K562 (cell line): ENCODE data around the gene GALNT17. TPM values are rescaled to one million over a fixed set of nuclear protein-coding genes. Genes with fewer than 3 reads are reported as not detected.

ENCODE experiments used
- ATAC-seq: fragments of 200-7000 bp; cut with Tn5 transposase; 3 replicates; pipeline ENCODE4 v1.9.1; 2020; ENCODE audit warnings: moderate library complexity
- BruUV-seq: library from RNA; stranded (reverse); fragments of 400-500 nt; replicated peaks from 2 replicates; lab custom pipeline; 2021; lab: Mats Ljungman, UMichigan
- CTCF ChIA-PET: fragments of 300-600 bp; formaldehyde crosslinking; extraction: SDS; loops from one replicate; lab custom pipeline; 2021; ENCODE audit warnings: low intra/inter-chr PET ratio; lab: Yijun Ruan, JAX
- POLR2A ChIA-PET: fragments of 300-600, 350-650 bp; sonication (Branson Sonifier 250); formaldehyde crosslinking; extraction: SDS; loops from one replicate; lab custom pipeline; 2021; ENCODE audit warnings: antibody characterized with exemption, inconsistent platforms; lab: Yijun Ruan, JAX
- DNase-seq, 4 experiments: peaks; one replicate each; pipeline versions ENCODE4 v3.0.0 to v3.0.0-alpha.2; 2011 to 2018; ENCODE audit warnings: low spot score in 3 of 4, mixed read lengths in 3 of 4; ENCODE audit errors: extremely low read depth in 1 of 4
- FAIRE-seq: peaks from 2 replicates; lab custom pipeline; 2011; peaks lifted over from hg19 to GRCh38; lab: Jason Lieb, UNC
- H2AFZ ChIP-seq: 2 replicates; pipeline ENCODE4 v1.6.0; 2011; ENCODE audit warnings: low read depth, low read length, control low read depth, inconsistent platforms
- H3K27ac ChIP-seq: fragments of 200-600 bp; 3 replicates; pipeline ENCODE4 v1.8.0; 2011; ENCODE audit warnings: low read depth, mild to moderate bottlenecking, control low read depth, inconsistent platforms, low read length, moderate library complexity, mixed read lengths; ENCODE audit errors: extremely low read depth
- H3K27me3 ChIP-seq, 2 experiments: fragments of 300-600 bp in 1 of 2; 2 replicates in 1 of 2; 3 replicates in 1 of 2; pipeline versions ENCODE4 v1.6.0 to v1.8.0; 2011; ENCODE audit warnings: inconsistent platforms in 2 of 2, low read length in 2 of 2, mild to moderate bottlenecking in 1 of 2, mixed read lengths in 1 of 2, moderate library complexity in 1 of 2; ENCODE audit not compliant: control insufficient read depth in 2 of 2, insufficient read depth in 2 of 2
- H3K36me3 ChIP-seq: fragments of 300-600 bp; 3 replicates; pipeline ENCODE4 v1.8.0; 2011; ENCODE audit warnings: mild to moderate bottlenecking, low read length, inconsistent platforms; ENCODE audit not compliant: control insufficient read depth, insufficient read depth
- H3K4me1 ChIP-seq, 2 experiments: fragments of 200-600 bp in 1 of 2; replicated peaks in 1 of 2; 2 replicates in 1 of 2; 3 replicates in 1 of 2; pipeline versions ENCODE4 v1.5.1 to v1.8.0; 2011; ENCODE audit warnings: inconsistent platforms in 2 of 2, low read length in 2 of 2, mild to moderate bottlenecking in 1 of 2, mixed read lengths in 1 of 2, moderate library complexity in 1 of 2; ENCODE audit not compliant: control insufficient read depth in 2 of 2, insufficient read depth in 2 of 2
- H3K4me2 ChIP-seq: 2 replicates; pipeline ENCODE4 v1.6.1; 2011; ENCODE audit warnings: low read length, control low read depth, inconsistent platforms, mixed read lengths; ENCODE audit not compliant: insufficient read depth
- H3K4me3 ChIP-seq: fragments of 200-600 bp; sonication (generic), shearing (Covaris generic); 2 replicates; pipeline ENCODE4 v1.5.1; 2016; ENCODE audit warnings: control low read depth, inconsistent platforms
- H3K79me2 ChIP-seq: fragments of 200-600 bp; 3 replicates; pipeline ENCODE4 v1.8.0; 2011; ENCODE audit warnings: low read length, inconsistent platforms; ENCODE audit not compliant: control insufficient read depth, insufficient read depth
- H3K9ac ChIP-seq, 2 experiments: 2 replicates each; pipeline versions ENCODE4 v1.6.0 to v1.6.1; 2011; ENCODE audit warnings: low read depth in 2 of 2, low read length in 2 of 2, control low read depth in 1 of 2, inconsistent platforms in 1 of 2, mild to moderate bottlenecking in 1 of 2, mixed read lengths in 1 of 2; ENCODE audit not compliant: insufficient read depth in 1 of 2
- H3K9me1 ChIP-seq: one replicate; pipeline ENCODE4 v1.6.0; 2011; ENCODE audit warnings: inconsistent platforms, mild to moderate bottlenecking, low read length, moderate library complexity; ENCODE audit not compliant: control insufficient read depth, insufficient read depth
- H3K9me3 ChIP-seq: replicated peaks from 2 replicates; pipeline ENCODE4 v1.5.1; 2011; ENCODE audit warnings: low read depth, low read length, inconsistent platforms; ENCODE audit not compliant: control insufficient read depth, insufficient read depth
- H4K20me1 ChIP-seq: replicated peaks from 2 replicates; pipeline ENCODE4 v1.6.1; 2011; ENCODE audit warnings: low read length, inconsistent platforms, mixed read lengths; ENCODE audit not compliant: control insufficient read depth, insufficient read depth
- CBFA2T2 ChIP-seq: fragments of 450-650 bp; conservative IDR thresholded peaks from 2 replicates; pipeline ENCODE4 v1.6.1; 2017; ENCODE audit warnings: mild to moderate bottlenecking
- EP300 ChIP-seq: IDR thresholded peaks from 2 replicates; pipeline ENCODE4 v1.6.1; 2012; ENCODE audit warnings: low read length, improper control_type of control experiment
- FOSL1 ChIP-seq: fragments of 200-800 bp; sonication (Bioruptor generic); conservative IDR thresholded peaks from 2 replicates; pipeline ENCODE4 v1.6.1; 2016; ENCODE audit warnings: missing genetic modification characterization, missing compliant biosample characterization
- GATAD2B ChIP-seq: fragments of 450-650 bp; IDR thresholded peaks from 2 replicates; pipeline ENCODE4 v1.6.1; 2017; ENCODE audit warnings: mild to moderate bottlenecking, borderline replicate concordance
- HOXB6 ChIP-seq: fragments of 250-450 bp; sonication (Bioruptor Pico); IDR thresholded peaks from 2 replicates; pipeline ENCODE4 v1.5.1; 2022; ENCODE audit warnings: mild to moderate bottlenecking, borderline replicate concordance
- JUND ChIP-seq, 2 experiments: IDR thresholded peaks; 2 replicates in 1 of 2; 3 replicates in 1 of 2; pipeline ENCODE4 v1.6.1; 2011; ENCODE audit warnings: borderline replicate concordance in 2 of 2, low read depth in 2 of 2, low read length in 2 of 2, improper control_type of control experiment in 1 of 2, missing biosample characterization in 1 of 2, missing genetic modification characterization in 1 of 2, missing genetic modification reagents in 1 of 2
- KDM4B ChIP-seq, 2 experiments: fragments of 450-650 bp in 1 of 2; sonication (generic) in 1 of 2; IDR thresholded peaks; 2 replicates each; pipeline ENCODE4 v1.6.1; 2016 to 2017; ENCODE audit warnings: borderline replicate concordance in 2 of 2, antibody characterized with exemption in 1 of 2, low read depth in 1 of 2, mild to moderate bottlenecking in 1 of 2
- MCM2 ChIP-seq: fragments of 450-650 bp; IDR thresholded peaks from 2 replicates; pipeline ENCODE4 v1.6.1; 2017; ENCODE audit warnings: low read depth, mild to moderate bottlenecking
- PTBP1 ChIP-seq: fragments of 200-400 bp; formaldehyde crosslinking; IDR thresholded peaks from 2 replicates; pipeline ENCODE4 v1.6.1; 2017; ENCODE audit warnings: low read depth, low read length
- SAFB2 ChIP-seq: fragments of 200-400 bp; formaldehyde crosslinking; IDR thresholded peaks from 2 replicates; pipeline ENCODE4 v1.6.1; 2018; ENCODE audit warnings: borderline replicate concordance, low read length, low read depth, moderate library complexity; ENCODE audit not compliant: severe bottlenecking
- SIRT6 ChIP-seq: IDR thresholded peaks from one replicate; pipeline ENCODE4 v1.6.1; 2012; ENCODE audit warnings: low read depth, mild to moderate bottlenecking, control low read depth, inconsistent platforms, low read length, moderate library complexity
- TFAM ChIP-seq: fragments of 250-450 bp; sonication (Bioruptor Pico); conservative IDR thresholded peaks from 2 replicates; pipeline ENCODE4 v1.5.0; 2021; ENCODE audit warnings: mild to moderate bottlenecking, moderate library complexity
- ZBTB33 ChIP-seq: sonication (generic); formaldehyde crosslinking; IDR thresholded peaks from 2 replicates; pipeline ENCODE4 v1.8.1; 2023; ENCODE audit warnings: mild to moderate bottlenecking, missing genetic modification reagents
- ZBTB43 ChIP-seq: sonication (generic); formaldehyde crosslinking; IDR thresholded peaks from 2 replicates; pipeline ENCODE4 v1.8.0; 2023; ENCODE audit warnings: mild to moderate bottlenecking, missing genetic modification reagents
- ZBTB49 ChIP-seq: sonication (generic); formaldehyde crosslinking; IDR thresholded peaks from 2 replicates; pipeline ENCODE4 v1.8.0; 2022; ENCODE audit warnings: missing genetic modification reagents, mild to moderate bottlenecking, borderline replicate concordance
- ZNF431 ChIP-seq: sonication (generic); formaldehyde crosslinking; IDR thresholded peaks from 2 replicates; pipeline ENCODE4 v1.8.0; 2022; ENCODE audit warnings: mild to moderate bottlenecking, missing genetic modification reagents
- ZSCAN29 ChIP-seq: fragments of 450-650 bp; IDR thresholded peaks from 2 replicates; pipeline ENCODE4 v1.6.1; 2017
- WGBS: fragments of 100-300 bp; shearing (Covaris generic); methylation state at CpG from one replicate; pipeline ENCODE4 v1.1.6; 2016; ENCODE audit warnings: low coverage, mixed read lengths; ENCODE audit not compliant: insufficient coverage; ENCODE audit errors: missing lambda C conversion rate; 5-methylcytosine and 5-hydroxymethylcytosine counted together
- in situ Hi-C: fragments of 300-500 bp; cut with MboI; formaldehyde crosslinking; loops from 4 replicates; pipeline ENCODE4 v1.15.0; 2018; ENCODE audit warnings: inconsistent platforms, mixed read lengths
- intact Hi-C: fragments of 100-400 bp; cut with micrococcal nuclease; formaldehyde crosslinking; loops from 2 replicates; pipeline ENCODE4 v1.14.2; 2022
- polyA plus RNA-seq, 8 experiments: library from polyadenylated mRNA; depleted of rRNA in 4 of 8; stranded (reverse) in 5 of 8; unstranded in 3 of 8; fragments of >200 nt; fragmentation: Nextera tagmentation in 2 of 8; fragmentation: Illumina TruSeq in 1 of 8; extraction: Ambion mirVana in 2 of 8; extraction: Trizol in 1 of 8; gene quantifications; 2 replicates each; pipeline versions ENCODE4 v1.2.1 to v1.2.3, GENCODE V29; 2011 to 2014; ENCODE audit warnings: inconsistent platforms in 1 of 8, missing spikeins in 1 of 8
- total RNA-seq, 7 experiments: library from RNA; depleted of rRNA in 6 of 7; stranded (reverse); fragments of >200 nt in 6 of 7; fragmentation: Illumina TruSeq in 2 of 7; extraction: Trizol in 2 of 7; gene quantifications; 2 replicates each; pipeline versions ENCODE4 v1.2.1 to v1.2.3, GENCODE V29; 2011 to 2021; ENCODE audit warnings: low replicate concordance in 1 of 7

The GALNT17 gene
- total and polyA plus RNA-seq, 9 of the 15 experiments (the other 6 are each of a cell fraction or from before 2014, with no cell fraction given) = not detected

- no peak overlapping the region for H3K9ac ChIP-seq
- DNase-seq (peak in 2 of 4 experiments; percentile 21 to 25), ATAC-seq (no peak), FAIRE-seq (no peak)
- CTCF ChIA-PET = no interaction called here
- no TSS peak for BruUV-seq
- no peaks in the 10 kb centered on the region; a peak in 1 of 5 replicates for H3K27me3 ChIP-seq
- no peak overlapping the region for H3K27ac ChIP-seq
- no peak overlapping the region for H3K4me2 ChIP-seq
- no peaks in the 10 kb centered on the region for H3K36me3 ChIP-seq
- H3K9me3 ChIP-seq = no peaks in the 10 kb centered on the region
- no peaks in the 10 kb centered on the region for H3K79me2 ChIP-seq
- H4K20me1 ChIP-seq = 0 out of 2 replicates have a peak, but pooled peaks cover 3% of the 10 kb centered on the region
- WGBS = 2% methylated on average over 8 of the region's 8 CpGs
- POLR2A ChIA-PET = interaction anchor here (1.1 kb wide), 1 partner anchor 12 kb away, joined by 3 read pairs; no protein-coding TSS in a partner anchor
- no peak overlapping the region for H2AFZ ChIP-seq
- no peak overlapping the region for H3K4me3 ChIP-seq
- intact Hi-C loops (no loop called here), in situ Hi-C loops (no loop called here)
- H3K9me1 ChIP-seq = no peaks in the 10 kb centered on the region
- H3K4me1 ChIP-seq = no peaks in the 10 kb centered on the region
- TF ChIP-seq ZBTB33 (CRISPR knock-in tag) (no peak), GATAD2B (no peak), ZNF431 (CRISPR knock-in tag) (no peak), TFAM (no peak), ZBTB49 (no peak), EP300 (no peak), FOSL1 (tag) (0 out of 2 replicates have a peak, but pooled peaks have one; percentile 24), KDM4B (IDR thresholded peaks at IDR 0.05; ENCODE audit: borderline replicate concordance in 2 of 2, low read depth in 1 of 2) (no peak), JUND (IDR thresholded peaks at IDR 0.05; ENCODE audit: borderline replicate concordance, low read depth, low read length) (peak; percentile 67), JUND (tag; IDR thresholded peaks at IDR 0.05; ENCODE audit: borderline replicate concordance, low read depth, low read length) (peak; percentile 75; the same call in 1 of the 3 replicates), HOXB6 (no peak), SIRT6 (no peak), MCM2 (no peak), SAFB2 (no peak), ZSCAN29 (no peak), PTBP1 (no peak), ZBTB43 (CRISPR knock-in tag) (no peak), CBFA2T2 (0 out of 2 replicates have a peak, but pooled peaks have one; percentile 9)
These were observed 66.9 kb downstream of the GALNT17 start for GRCh38 chr7:71198887-71199286.
